Osteoblast (primary cell): ENCODE data around the gene SLC16A10. TPM values are rescaled to one million over a fixed set of nuclear protein-coding genes. Genes with fewer than 3 reads are reported as not detected.
A peak's percentile ranks its signal among the peaks of the same experiment; 100 is the strongest.
"Not testable (repeated sequence)": the region's sequence is repeated elsewhere in the genome, so short reads cannot be mapped to it uniquely, and the experiment has no call there.

Experiments
- DNase-seq: peaks from one replicate; pipeline ENCODE4 v3.0.0; 2011; ENCODE audit warnings: low spot score, mixed read lengths; ENCODE audit not compliant: insufficient read length; ENCODE audit errors: missing footprints
- H2AFZ ChIP-seq: 2 replicates; pipeline ENCODE4 v1.6.0; 2011; ENCODE audit warnings: mild to moderate bottlenecking, low read length
- H3K27ac ChIP-seq: 2 replicates; pipeline ENCODE4 v1.5.1; 2011; ENCODE audit warnings: mild to moderate bottlenecking, low read depth, low read length, moderate library complexity
- H3K27me3 ChIP-seq: 2 replicates; pipeline ENCODE4 v1.6.0; 2012; ENCODE audit warnings: mild to moderate bottlenecking, control low read depth, inconsistent platforms, low read length, moderate library complexity; ENCODE audit not compliant: insufficient read depth
- H3K36me3 ChIP-seq: 2 replicates; pipeline ENCODE4 v1.5.1; 2011; ENCODE audit warnings: mild to moderate bottlenecking, low read length, control low read depth, moderate library complexity; ENCODE audit not compliant: insufficient read depth
- H3K4me1 ChIP-seq: 2 replicates; pipeline ENCODE4 v1.5.1; 2011; ENCODE audit warnings: mild to moderate bottlenecking, low read length, control low read depth, moderate library complexity; ENCODE audit not compliant: insufficient read depth
- H3K4me2 ChIP-seq: 2 replicates; pipeline ENCODE4 v1.6.0; 2011; ENCODE audit warnings: mild to moderate bottlenecking, low read length; ENCODE audit not compliant: insufficient read depth
- H3K4me3 ChIP-seq: fragments of 200-600 bp; sonication (generic); 3 replicates; pipeline ENCODE4 v1.5.1; 2012; ENCODE audit warnings: mild to moderate bottlenecking, low read length, inconsistent platforms; ENCODE audit not compliant: insufficient read depth
- H3K79me2 ChIP-seq: 2 replicates; pipeline ENCODE4 v1.6.0; 2012; ENCODE audit warnings: mild to moderate bottlenecking, low read length, control low read depth, inconsistent platforms; ENCODE audit not compliant: insufficient read depth
- H3K9me3 ChIP-seq: 2 replicates; pipeline ENCODE4 v1.5.1; 2011; ENCODE audit warnings: low read depth, low read length, control low read depth
- H4K20me1 ChIP-seq: 2 replicates; pipeline ENCODE4 v1.6.0; 2012; ENCODE audit warnings: mild to moderate bottlenecking, low read length, control low read depth; ENCODE audit not compliant: insufficient read depth
- CTCF ChIP-seq: IDR thresholded peaks from 2 replicates; pipeline ENCODE4 v1.5.1; 2011; ENCODE audit warnings: mild to moderate bottlenecking, low read depth, low read length, moderate library complexity; ENCODE audit errors: extremely low read depth
- total RNA-seq: library from RNA; depleted of rRNA; stranded (reverse); fragments of >200 nt; gene quantifications from 2 replicates; pipeline ENCODE4 v1.2.3, GENCODE V29; 2012

Gene SLC16A10
- total RNA-seq, 1 donor: under 0.01 TPM

DNA sequence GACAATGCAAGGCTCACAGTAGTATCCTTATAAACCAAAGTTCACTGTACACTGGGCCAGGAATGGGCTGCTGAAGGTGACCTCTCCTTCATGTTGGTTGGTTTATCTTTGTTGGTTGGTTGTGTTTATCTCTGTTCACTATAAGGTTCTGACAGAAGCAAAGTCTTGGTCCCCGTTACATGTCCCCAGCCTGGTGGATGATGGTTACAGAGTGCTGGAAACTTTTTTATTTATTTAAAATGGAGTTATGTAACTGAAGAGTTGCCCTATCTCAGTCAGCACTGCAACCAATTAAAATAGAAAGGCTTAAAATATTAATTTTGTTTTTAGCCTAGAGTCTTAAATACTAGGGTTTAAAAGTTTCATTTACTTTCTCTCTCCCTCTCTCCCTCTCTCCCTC is 100.6 kb downstream of the SLC16A10 start:
- Histone ChIP-seq H3K36me3 (no peaks in the 10 kb centered on the region), H2AFZ (no peak overlapping the region), H3K79me2 (no peaks in the 10 kb centered on the region), H3K4me2 (no peak overlapping the region), H3K4me3 (no peak overlapping the region), H3K27ac (no peak overlapping the region), H3K27me3 (peaks cover 9% of the 10 kb centered on the region), H3K9me3 (no peaks in the 10 kb centered on the region), H3K4me1 (no peaks in the 10 kb centered on the region), H4K20me1 (no peaks in the 10 kb centered on the region)
- peak; percentile 29 for DNase-seq
- no peak for TF ChIP-seq CTCF

- not testable (repeated sequence) for DNase-seq, H3K9me3 ChIP-seq, H3K27me3 ChIP-seq, H3K36me3 ChIP-seq, H2AFZ ChIP-seq, H3K4me1 ChIP-seq, H3K79me2 ChIP-seq, H3K4me2 ChIP-seq, H4K20me1 ChIP-seq, H3K27ac ChIP-seq, H3K4me3 ChIP-seq
These were observed 102.4 kb downstream of the SLC16A10 start for GRCh38 chr6:111189666-111190210.

GRCh38 chr6:111190637-111191036 is 103.3 kb downstream of the SLC16A10 start:
- H3K4me3 ChIP-seq: no peak overlapping the region
- H3K4me2 ChIP-seq: no peak overlapping the region
- no peaks in the 10 kb centered on the region for H4K20me1 ChIP-seq
- H2AFZ ChIP-seq: no peak overlapping the region
- no peaks in the 10 kb centered on the region for H3K79me2 ChIP-seq
- peaks cover 9% of the 10 kb centered on the region for H3K27me3 ChIP-seq
- H3K27ac ChIP-seq: no peak overlapping the region
- H3K9me3 ChIP-seq: no peaks in the 10 kb centered on the region
- TF ChIP-seq CTCF: no peak
- DNase-seq: no peak
- no peaks in the 10 kb centered on the region for H3K4me1 ChIP-seq
- H3K36me3 ChIP-seq: no peaks in the 10 kb centered on the region

- not testable (repeated sequence) for H2AFZ ChIP-seq
These were observed 103.8 kb downstream of the SLC16A10 start for GRCh38 chr6:111191136-111191535.

GRCh38 chr6:111192911-111193555 is 105.7 kb downstream of the SLC16A10 start:
- Histone ChIP-seq H3K9me3 (no peaks in the 10 kb centered on the region), H3K79me2 (no peaks in the 10 kb centered on the region), H4K20me1 (no peaks in the 10 kb centered on the region), H3K4me2 (no peak overlapping the region), H3K27ac (no peak overlapping the region), H3K36me3 (no peaks in the 10 kb centered on the region), H3K4me3 (no peak overlapping the region), H3K4me1 (no peaks in the 10 kb centered on the region), H2AFZ (no peak overlapping the region), H3K27me3 (peaks cover 2% of the 10 kb centered on the region)
- no peak for DNase-seq
- TF ChIP-seq CTCF: no peak

More at GRCh38 chr6:111191136-111191535, 103.8 kb downstream of the SLC16A10 start:
- H3K27me3 ChIP-seq, H3K4me3 ChIP-seq, DNase-seq, H3K4me2 ChIP-seq, H3K79me2 ChIP-seq, H3K36me3 ChIP-seq, H3K9me3 ChIP-seq, H3K4me1 ChIP-seq, H4K20me1 ChIP-seq, H3K27ac ChIP-seq: not testable (repeated sequence)
